ENCODE measurements around the gene CD3E. TPM values are rescaled to one million over a fixed set of nuclear protein-coding genes. Genes with fewer than 3 reads are reported as not detected.
A peak's percentile ranks its signal among the peaks of the same experiment; 100 is the strongest.

The CD3E gene
- total and polyA plus RNA-seq, 2 of the 13 experiments (the other 11 are each of a cell fraction or from before 2014, with no cell fraction given), result not detected

GRCh38 chr11:118276422-118276821, 28.1 kb upstream of the CD3E start:
- in situ Hi-C loops (cut with HindIII; ENCODE audit: extremely low pct_ligation_motif_present, low pct_unique_long_range_greater_than_20kb) (no loop called here), intact Hi-C loops (cut with micrococcal nuclease; ENCODE audit: unreplicated experiment) (no loop called here)
- no peaks in the 10 kb centered on the region; a peak in 1 of 5 replicates for H3K27me3 ChIP-seq (ENCODE audit: control insufficient read depth in 1 of 2, insufficient read depth in 2 of 2, low read length in 2 of 2)
- H3K36me3 ChIP-seq (replicated peaks in 1 of 2; ENCODE audit: control insufficient read depth in 1 of 2, insufficient read depth in 2 of 2, low read length in 2 of 2), result no peaks in the 10 kb centered on the region
- WGBS (ENCODE audit: low lambda C conversion rate), result 70% methylated on average over 1 of the region's 1 CpG
- DNase-seq (ENCODE audit: low spot score), result no peak
- H4K20me1 ChIP-seq (ENCODE audit: insufficient read depth, low read length), result no peaks in the 10 kb centered on the region
- H3K79me2 ChIP-seq (ENCODE audit: insufficient read depth, low read length), result no peaks in the 10 kb centered on the region
- no peak overlapping the region for H3K27ac ChIP-seq (ENCODE audit: extremely low read length, insufficient read depth, low read length)
- TF ChIP-seq BRF2 (CRISPR knock-in tag; IDR thresholded peaks at IDR 0.05) (no peak), KDM5A (IDR thresholded peaks at IDR 0.05; ENCODE audit: borderline replicate concordance, low read length) (no peak), DDIT3 (CRISPR knock-in tag; IDR thresholded peaks at IDR 0.05) (no peak), RAD21 (CRISPR knock-in tag; IDR thresholded peaks at IDR 0.05) (no peak), ZNF329 (CRISPR knock-in tag; IDR thresholded peaks at IDR 0.05; ENCODE audit: low read depth) (no peak)
- H3K9ac ChIP-seq (ENCODE audit: insufficient read depth, low read depth, low read length), result no peak overlapping the region
- BruUV-seq (replicated peaks), result no TSS peak
- H3K4me3 ChIP-seq (replicated peaks in 1 of 3; ENCODE audit: insufficient read depth in 1 of 3, low read depth in 2 of 3, low read length in 3 of 3), result no peak overlapping the region
- CTCF ChIA-PET (ENCODE audit: low intra/inter-chr PET ratio, low total read pairs), result no interaction called here
- no peak for ATAC-seq
- H2AFZ ChIP-seq (ENCODE audit: low read length), result no peak overlapping the region
- peaks cover 16% of the 10 kb centered on the region for H3K4me1 ChIP-seq (ENCODE audit: insufficient read depth, low read length)
- no peak for FAIRE-seq
- H3K9me3 ChIP-seq (ENCODE audit: low read length), result no peaks in the 10 kb centered on the region
- H3K4me2 ChIP-seq (ENCODE audit: low read depth, low read length), result no peak overlapping the region
- POLR2A ChIA-PET, result no interaction called here

GRCh38 chr11:118277312-118277711, 27.2 kb upstream of the CD3E start:
- H3K4me2 ChIP-seq (ENCODE audit: low read depth, low read length), result no peak overlapping the region
- WGBS (ENCODE audit: low lambda C conversion rate), result 42% methylated on average over 1 of the region's 1 CpG
- peak; percentile 72; the same call in 1 of the 2 replicates for TF ChIP-seq ETV5 (CRISPR knock-in tag; IDR thresholded peaks at IDR 0.05; ENCODE audit: borderline replicate concordance)
- TF ChIP-seq ZFP62 (CRISPR knock-in tag; IDR thresholded peaks at IDR 0.05), result no peak
- no peak for TF ChIP-seq ZNF768 (CRISPR knock-in tag; IDR thresholded peaks at IDR 0.05)
- TF ChIP-seq ZBTB3 (CRISPR knock-in tag; IDR thresholded peaks at IDR 0.05; ENCODE audit: borderline replicate concordance, low read depth), result no peak
- no peak for TF ChIP-seq CREM (IDR thresholded peaks at IDR 0.05)
- TF ChIP-seq CREM (CRISPR knock-in tag; IDR thresholded peaks at IDR 0.05), result no peak
- no peak for TF ChIP-seq MLLT10 (CRISPR knock-in tag; IDR thresholded peaks at IDR 0.05)
- TF ChIP-seq CHD2 (IDR thresholded peaks at IDR 0.05; ENCODE audit: low read depth, low read length), result no peak
- no peak for TF ChIP-seq ZFP36L2 (CRISPR knock-in tag; IDR thresholded peaks at IDR 0.05)
- TF ChIP-seq ATRX (CRISPR knock-in tag; IDR thresholded peaks at IDR 0.05; ENCODE audit: borderline replicate concordance), result no peak
- no peak for TF ChIP-seq TCF12 (IDR thresholded peaks at IDR 0.05)
- TF ChIP-seq TCF12 (CRISPR knock-in tag; IDR thresholded peaks at IDR 0.05), result no peak
- TF ChIP-seq ZNF138 (CRISPR knock-in tag; IDR thresholded peaks at IDR 0.05; ENCODE audit: low read depth), result no peak
- TF ChIP-seq FOSL2 (CRISPR knock-in tag; IDR thresholded peaks at IDR 0.05), result peak; percentile 60
- no peak for TF ChIP-seq PHF20 (CRISPR knock-in tag; IDR thresholded peaks at IDR 0.05)
- peak; percentile 53; the same call in 1 of the 2 replicates for TF ChIP-seq TFAP4 (IDR thresholded peaks at IDR 0.05; ENCODE audit: borderline replicate concordance, low read depth)

More at GRCh38 chr11:118277312-118277711, 27.2 kb upstream of the CD3E start:
- POLR2A ChIA-PET, result no interaction called here
- Histone ChIP-seq H3K27ac (ENCODE audit: extremely low read length, insufficient read depth, low read length) (no peak overlapping the region), H3K9me3 (ENCODE audit: low read length) (no peaks in the 10 kb centered on the region), H3K9ac (ENCODE audit: insufficient read depth, low read depth, low read length) (no peak overlapping the region), H3K4me3 (replicated peaks in 1 of 3; ENCODE audit: insufficient read depth in 1 of 3, low read depth in 2 of 3, low read length in 3 of 3) (no peak overlapping the region), H3K4me1 (ENCODE audit: insufficient read depth, low read length) (peaks cover 16% of the 10 kb centered on the region), H3K79me2 (ENCODE audit: insufficient read depth, low read length) (no peaks in the 10 kb centered on the region), H2AFZ (ENCODE audit: low read length) (no peak overlapping the region), H3K27me3 (ENCODE audit: control insufficient read depth in 1 of 2, insufficient read depth in 2 of 2, low read length in 2 of 2) (no peaks in the 10 kb centered on the region; a peak in 1 of 5 replicates), H4K20me1 (ENCODE audit: insufficient read depth, low read length) (no peaks in the 10 kb centered on the region), H3K36me3 (replicated peaks in 1 of 2; ENCODE audit: control insufficient read depth in 1 of 2, insufficient read depth in 2 of 2, low read length in 2 of 2) (no peaks in the 10 kb centered on the region)
- intact Hi-C loops (cut with micrococcal nuclease; ENCODE audit: unreplicated experiment) (no loop called here), in situ Hi-C loops (cut with HindIII; ENCODE audit: extremely low pct_ligation_motif_present, low pct_unique_long_range_greater_than_20kb) (no loop called here)
- CTCF ChIA-PET (ENCODE audit: low intra/inter-chr PET ratio, low total read pairs), result no interaction called here
- FAIRE-seq (no peak), DNase-seq (ENCODE audit: low spot score) (peak; percentile 39), ATAC-seq (peak; percentile 53; the same call in 2 of the 3 replicates)
- no TSS peak for BruUV-seq (replicated peaks)
